K562 (cell line): ENCODE data around the gene TAL1. TPM values are rescaled to one million over a fixed set of nuclear protein-coding genes. Genes with fewer than 3 reads are reported as not detected.

Experiments
- MGA ChIP-seq: fragments of 450-650 bp; IDR thresholded peaks from 2 replicates; pipeline ENCODE4 v1.6.1; 2016; ENCODE audit warnings: mild to moderate bottlenecking, moderate library complexity
- MYC ChIP-seq, 2 experiments: fragments of 250-450 bp in 1 of 2; sonication (Bioruptor Pico) in 1 of 2; IDR thresholded peaks; 2 replicates each; pipeline versions ENCODE4 v1.5.1 to v1.6.1; 2012 to 2021; ENCODE audit warnings: low read depth in 2 of 2, borderline replicate concordance in 1 of 2, improper control_type of control experiment in 1 of 2, low read length in 1 of 2, mild to moderate bottlenecking in 1 of 2, moderate library complexity in 1 of 2
- RB1 ChIP-seq: fragments of 450-650 bp; IDR thresholded peaks from 2 replicates; pipeline ENCODE4 v1.6.1; 2017; ENCODE audit warnings: low read depth, mild to moderate bottlenecking
- RFX1 ChIP-seq: fragments of 450-650 bp; IDR thresholded peaks from 2 replicates; pipeline ENCODE4 v1.6.1; 2016; ENCODE audit warnings: mild to moderate bottlenecking, moderate library complexity
- ZBTB49 ChIP-seq: sonication (generic); formaldehyde crosslinking; IDR thresholded peaks from 2 replicates; pipeline ENCODE4 v1.8.0; 2022; ENCODE audit warnings: missing genetic modification reagents, mild to moderate bottlenecking, borderline replicate concordance
- ZNF696 ChIP-seq: fragments of 250-450 bp; sonication (Bioruptor Pico); conservative IDR thresholded peaks from 2 replicates; pipeline ENCODE4 v1.4.0; 2020; ENCODE audit warnings: mild to moderate bottlenecking, moderate library complexity
- ZNF77 ChIP-seq: fragments of 250-450 bp; sonication (Bioruptor Pico); IDR thresholded peaks from 2 replicates; pipeline ENCODE4 v1.5.0; 2020
- polyA plus RNA-seq, 8 experiments: library from polyadenylated mRNA; depleted of rRNA in 4 of 8; stranded (reverse) in 5 of 8; unstranded in 3 of 8; fragments of >200 nt; fragmentation: Nextera tagmentation in 2 of 8; fragmentation: Illumina TruSeq in 1 of 8; extraction: Ambion mirVana in 2 of 8; extraction: Trizol in 1 of 8; gene quantifications; 2 replicates each; pipeline versions ENCODE4 v1.2.1 to v1.2.3, GENCODE V29; 2011 to 2014; ENCODE audit warnings: inconsistent platforms in 1 of 8, missing spikeins in 1 of 8
- total RNA-seq, 7 experiments: library from RNA; depleted of rRNA in 6 of 7; stranded (reverse); fragments of >200 nt in 6 of 7; fragmentation: Illumina TruSeq in 2 of 7; extraction: Trizol in 2 of 7; gene quantifications; 2 replicates each; pipeline versions ENCODE4 v1.2.1 to v1.2.3, GENCODE V29; 2011 to 2021; ENCODE audit warnings: low replicate concordance in 1 of 7

The TAL1 gene
- total and polyA plus RNA-seq, 9 of the 15 experiments (the other 6 are each of a cell fraction or from before 2014, with no cell fraction given), result 18.5 to 106 (median 59.7) TPM

GRCh38 chr1:47232187-47232874 is at the start of gene TAL1 (continued):
- TF ChIP-seq ZBTB49 (CRISPR knock-in tag) (no peak), RB1 (peak; percentile 96), MGA (no peak), MYC (IDR thresholded peaks at IDR 0.05; ENCODE audit: low read depth, low read length) (peak; percentile 85), MYC (CRISPR knock-in tag; IDR thresholded peaks at IDR 0.05; ENCODE audit: borderline replicate concordance, low read depth) (no peak), ZNF77 (CRISPR knock-in tag) (no peak), ZNF696 (CRISPR knock-in tag) (no peak), RFX1 (no peak)
